Thymus (tissue), 11 donors: ENCODE measurements around the gene COL19A1. TPM values are rescaled to one million over a fixed set of nuclear protein-coding genes. Genes with fewer than 3 reads are reported as not detected.
"Not testable (repeated sequence)": the region's sequence is repeated elsewhere in the genome, so short reads cannot be mapped to it uniquely, and the experiment has no call there.

Source experiments
- DNase-seq, 9 donors: peaks; one replicate each; pipeline ENCODE4 v3.0.0-alpha.2; 2013; ENCODE audit warnings: low spot score in 9 of 9, low read depth in 6 of 9, missing footprints in 1 of 9
- H3K27ac ChIP-seq, 2 donors: one replicate each; pipeline ENCODE4 v1.5.1; 2013; ENCODE audit warnings: control low read depth in 1 of 2, low read depth in 1 of 2, low read length in 1 of 2, mild to moderate bottlenecking in 1 of 2, moderate library complexity in 1 of 2
- H3K27me3 ChIP-seq, 2 donors: one replicate each; pipeline ENCODE4 v1.5.1; 2013; ENCODE audit warnings: low read length in 1 of 2; ENCODE audit not compliant: control insufficient read depth in 2 of 2, insufficient read depth in 1 of 2
- H3K36me3 ChIP-seq, 2 donors: one replicate each; pipeline ENCODE4 v1.5.1; 2013; ENCODE audit warnings: low read length in 1 of 2, mild to moderate bottlenecking in 1 of 2, moderate library complexity in 1 of 2; ENCODE audit not compliant: control insufficient read depth in 2 of 2, insufficient read depth in 2 of 2
- H3K4me1 ChIP-seq, 2 donors: one replicate each; pipeline ENCODE4 v1.5.1; 2013; ENCODE audit warnings: low read length in 2 of 2; ENCODE audit not compliant: control insufficient read depth in 2 of 2, insufficient read depth in 2 of 2
- H3K4me3 ChIP-seq, 2 donors: one replicate each; pipeline ENCODE4 v1.5.1; 2013; ENCODE audit warnings: low read length in 2 of 2, control low read depth in 1 of 2, mild to moderate bottlenecking in 1 of 2
- H3K9me3 ChIP-seq, 2 donors: one replicate each; pipeline ENCODE4 v1.5.1; 2013; ENCODE audit warnings: low read length in 1 of 2, mild to moderate bottlenecking in 1 of 2; ENCODE audit not compliant: control insufficient read depth in 2 of 2, insufficient read depth in 1 of 2
- WGBS: extraction: QIAGEN DNeasy Blood & Tissue Kit; methylation state at CpG from one replicate; pipeline ENCODE4 v1.1.7; 2013; 5-methylcytosine and 5-hydroxymethylcytosine counted together
- polyA plus RNA-seq: library from polyadenylated mRNA; stranded (reverse); fragments of 200-250 nt; gene quantifications from one replicate; pipeline ENCODE4 v1.2.3, GENCODE V29; 2013
- total RNA-seq: library from RNA; stranded (reverse); fragments of 120-200 nt; gene quantifications from one replicate; pipeline ENCODE4 v1.2.4, GENCODE V29; 2013
- donor health status: healthy.

The COL19A1 gene
- total and polyA plus RNA-seq, 2 donors: 0.34 to 8.7 TPM

DNA sequence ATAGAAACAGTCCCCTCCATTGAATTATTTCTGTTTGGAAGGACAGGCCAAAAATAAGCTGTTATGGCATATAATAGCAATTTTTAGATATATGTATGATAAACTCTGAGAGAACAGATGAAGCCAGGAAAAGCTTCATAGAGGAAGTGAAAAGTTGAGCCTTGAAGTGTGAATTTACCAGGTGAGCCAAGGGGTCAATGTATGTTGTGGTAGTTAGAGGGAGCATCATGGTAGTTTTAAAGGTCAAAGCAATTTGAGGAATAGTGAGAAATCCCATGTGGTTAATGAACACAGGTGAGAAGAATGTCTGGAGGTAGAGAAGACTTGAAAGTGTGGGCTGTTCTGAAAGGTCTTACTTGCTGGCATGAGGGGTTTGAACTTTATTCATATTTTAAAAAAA, 47.0 kb downstream of the COL19A1 start:
- Histone ChIP-seq H3K27ac (no peak overlapping the region), H3K4me1 (no peaks in the 10 kb centered on the region), H3K36me3 (no peaks in the 10 kb centered on the region), H3K9me3 (no peaks in the 10 kb centered on the region), H3K27me3 (no peaks in the 10 kb centered on the region), H3K4me3 (no peak overlapping the region)
- DNase-seq: no peak

DNA sequence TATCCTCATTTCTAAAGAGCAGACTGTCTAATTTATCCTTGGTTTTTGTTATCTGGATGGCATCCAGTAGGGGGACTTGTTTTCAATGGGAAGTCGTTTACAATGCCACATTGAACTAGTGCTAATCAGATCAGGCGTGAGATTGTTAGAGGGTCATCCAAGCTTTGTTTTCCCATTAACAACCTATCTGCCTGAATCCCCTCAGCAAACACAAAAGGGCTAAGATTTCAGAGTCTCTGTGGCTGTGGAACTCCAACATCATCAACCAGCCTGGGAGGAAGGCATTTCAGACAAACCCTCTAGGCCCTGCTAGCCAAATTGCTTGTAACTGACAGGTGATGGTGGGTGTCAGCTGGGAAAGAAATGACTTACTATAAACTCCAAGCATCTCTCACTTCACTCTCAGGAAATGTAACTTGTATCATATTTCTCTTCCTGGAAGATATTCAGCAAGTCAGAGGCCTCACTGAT, 47.7 kb downstream of the COL19A1 start:
- 87% methylated on average over 2 of the region's 2 CpGs for WGBS
- Histone ChIP-seq H3K36me3 (no peaks in the 10 kb centered on the region), H3K27me3 (no peaks in the 10 kb centered on the region), H3K9me3 (no peaks in the 10 kb centered on the region), H3K4me3 (no peak overlapping the region), H3K4me1 (no peaks in the 10 kb centered on the region), H3K27ac (no peak overlapping the region)
- DNase-seq: no peak

GRCh38 chr6:69915346-69915745, 49.0 kb downstream of the COL19A1 start:
- Histone ChIP-seq H3K36me3 (no peaks in the 10 kb centered on the region), H3K9me3 (no peaks in the 10 kb centered on the region), H3K27me3 (no peaks in the 10 kb centered on the region), H3K27ac (no peak overlapping the region), H3K4me3 (no peak overlapping the region), H3K4me1 (no peaks in the 10 kb centered on the region)
- WGBS: 92% methylated on average over 2 of the region's 2 CpGs
- no peak for DNase-seq

DNA sequence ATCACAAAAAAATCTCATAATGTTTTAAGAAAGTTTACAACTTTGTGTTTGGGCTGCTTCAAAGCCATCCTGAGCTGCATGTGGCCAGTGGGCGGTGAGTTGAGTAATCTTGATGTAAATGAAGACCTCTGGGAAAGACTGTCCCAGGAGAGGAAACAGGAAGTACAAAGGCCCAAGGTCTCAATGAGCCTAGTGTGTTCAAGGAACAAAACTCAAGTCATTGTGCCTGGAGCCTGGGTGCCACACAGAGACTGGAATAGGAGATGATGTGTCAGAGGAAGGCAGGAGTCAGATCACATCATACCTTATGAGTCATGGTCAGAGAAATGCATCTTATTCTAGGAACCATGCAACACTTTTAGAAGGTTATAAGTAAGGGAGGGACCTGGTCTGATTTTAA, 51.5 kb downstream of the COL19A1 start:
- H3K9me3 ChIP-seq: no peaks in the 10 kb centered on the region
- no peak for DNase-seq
- no peaks in the 10 kb centered on the region for H3K27me3 ChIP-seq
- no peak overlapping the region for H3K4me3 ChIP-seq
- H3K27ac ChIP-seq: no peak overlapping the region
- no peaks in the 10 kb centered on the region for H3K36me3 ChIP-seq
- WGBS: 95% methylated on average over 1 of the region's 1 CpG
- no peaks in the 10 kb centered on the region for H3K4me1 ChIP-seq

GRCh38 chr6:69918813-69919475, 52.6 kb downstream of the COL19A1 start:
- no peak overlapping the region for H3K4me3 ChIP-seq
- WGBS: 88% methylated on average over 5 of the region's 5 CpGs
- peak overlapping the region in 1 of 2 donors; percentile 18 for H3K27ac ChIP-seq

GRCh38 chr6:69921066-69921465, 54.7 kb downstream of the COL19A1 start:
- not testable (repeated sequence) for H3K36me3 ChIP-seq, H3K9me3 ChIP-seq, H3K27ac ChIP-seq, H3K4me1 ChIP-seq, H3K27me3 ChIP-seq, H3K4me3 ChIP-seq, DNase-seq
- 96% methylated on average over 2 of the region's 2 CpGs for WGBS

More at GRCh38 chr6:69918813-69919475, 52.6 kb downstream of the COL19A1 start:
- H3K4me1 ChIP-seq: no peaks in the 10 kb centered on the region
- no peak for DNase-seq
- no peaks in the 10 kb centered on the region for H3K27me3 ChIP-seq
- H3K36me3 ChIP-seq: no peaks in the 10 kb centered on the region
- H3K9me3 ChIP-seq: no peaks in the 10 kb centered on the region

DNA sequence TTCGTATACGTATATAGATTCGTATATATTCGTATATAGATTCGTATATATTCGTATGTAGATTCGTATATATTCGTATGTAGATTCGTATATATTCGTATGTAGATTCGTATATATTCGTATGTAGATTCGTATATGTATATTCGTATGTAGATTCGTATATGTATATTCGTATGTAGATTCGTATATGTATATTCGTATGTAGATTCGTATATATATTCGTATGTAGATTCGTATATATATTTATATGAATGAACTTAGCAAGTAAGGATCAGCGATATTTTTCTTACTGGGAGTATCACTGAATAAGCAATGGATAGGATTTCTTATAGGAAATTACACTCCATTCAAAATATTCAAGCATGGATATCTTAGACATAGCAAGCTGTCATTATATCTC, 55.3 kb downstream of the COL19A1 start:
- not testable (repeated sequence) for H3K27me3 ChIP-seq, H3K4me3 ChIP-seq, H3K4me1 ChIP-seq, H3K9me3 ChIP-seq, H3K27ac ChIP-seq, H3K36me3 ChIP-seq, DNase-seq
- WGBS: 96% methylated on average over 22 of the region's 22 CpGs

DNA sequence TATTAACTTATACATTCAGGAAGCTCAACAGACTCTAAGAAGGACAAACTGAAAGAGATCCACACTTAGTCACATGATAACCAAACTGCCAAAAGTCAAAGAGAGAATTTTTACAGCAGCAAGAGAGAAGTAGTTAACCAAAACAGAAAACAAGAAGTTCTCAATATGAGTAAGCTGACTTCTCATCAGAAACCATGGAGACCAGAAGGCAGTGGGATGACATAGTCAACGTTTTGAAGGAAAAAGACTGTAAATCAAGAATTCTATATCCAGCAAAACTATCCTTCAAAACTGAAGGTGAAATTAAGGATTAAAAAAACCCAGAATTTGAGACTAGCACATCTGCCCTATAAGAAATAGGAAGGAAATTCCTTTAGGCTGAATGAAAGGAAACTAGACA, 60.4 kb downstream of the COL19A1 start:
- H3K4me3 ChIP-seq: no peak overlapping the region
- H3K27ac ChIP-seq: no peak overlapping the region
- H3K9me3 ChIP-seq: no peaks in the 10 kb centered on the region
- no peaks in the 10 kb centered on the region for H3K36me3 ChIP-seq
- H3K27me3 ChIP-seq: no peaks in the 10 kb centered on the region
- 65% methylated on average over 1 of the region's 1 CpG for WGBS
- no peaks in the 10 kb centered on the region for H3K4me1 ChIP-seq
- DNase-seq: no peak

- no peak for DNase-seq
- H3K27me3 ChIP-seq: no peaks in the 10 kb centered on the region
- WGBS: 31% methylated on average over 1 of the region's 1 CpG
These were observed 66.9 kb downstream of the COL19A1 start for GRCh38 chr6:69933239-69933638.

More at GRCh38 chr6:69933239-69933638, 66.9 kb downstream of the COL19A1 start:
- H3K4me1 ChIP-seq: no peaks in the 10 kb centered on the region
- no peak overlapping the region for H3K4me3 ChIP-seq
- no peaks in the 10 kb centered on the region for H3K9me3 ChIP-seq
- H3K36me3 ChIP-seq: no peaks in the 10 kb centered on the region
- no peak overlapping the region for H3K27ac ChIP-seq
